ENCODE results near the gene ACADM. TPM values are rescaled to one million over a fixed set of nuclear protein-coding genes. Genes with fewer than 3 reads are reported as not detected.
"Not testable (repeated sequence)": the region's sequence is repeated elsewhere in the genome, so short reads cannot be mapped to it uniquely, and the experiment has no call there.

Gene ACADM
- total RNA-seq, 4 donors from 2014 or later = 59.4 to 191 (median 98.8) TPM

DNA sequence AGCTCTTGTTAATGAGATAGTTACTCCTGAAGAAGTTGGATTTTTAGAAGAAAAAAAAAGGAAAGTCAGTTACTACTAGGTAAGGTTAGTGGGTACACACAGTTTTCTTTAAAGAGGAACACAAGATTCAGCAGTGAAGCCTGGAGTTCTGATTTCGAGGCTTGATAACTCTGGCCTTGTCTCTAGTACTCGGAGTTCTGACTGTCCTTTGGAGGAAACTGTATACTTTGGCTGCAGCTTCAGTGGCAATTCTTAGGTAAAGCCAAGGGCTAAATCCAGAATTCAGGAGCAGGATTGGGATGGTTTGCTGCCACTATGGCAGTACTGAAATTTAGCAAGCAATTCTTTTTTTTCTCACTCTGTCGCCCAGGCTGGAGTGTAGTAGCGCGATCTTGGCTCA is 9.2 kb downstream of the ACADM start:
- Histone ChIP-seq H3K27me3 (no peaks in the 10 kb centered on the region), H3K4me1 (no peaks in the 10 kb centered on the region), H3K36me3 (peaks cover 0 to 52% (median 0%) of the 10 kb centered on the region in 3 donors), H3K9me3 (no peaks in the 10 kb centered on the region), H3K27ac (no peak overlapping the region), H3K4me3 (no peak overlapping the region)
- no peak for DNase-seq
- TF ChIP-seq POLR2A (IDR thresholded peaks at IDR 0.05) = no peak

DNA sequence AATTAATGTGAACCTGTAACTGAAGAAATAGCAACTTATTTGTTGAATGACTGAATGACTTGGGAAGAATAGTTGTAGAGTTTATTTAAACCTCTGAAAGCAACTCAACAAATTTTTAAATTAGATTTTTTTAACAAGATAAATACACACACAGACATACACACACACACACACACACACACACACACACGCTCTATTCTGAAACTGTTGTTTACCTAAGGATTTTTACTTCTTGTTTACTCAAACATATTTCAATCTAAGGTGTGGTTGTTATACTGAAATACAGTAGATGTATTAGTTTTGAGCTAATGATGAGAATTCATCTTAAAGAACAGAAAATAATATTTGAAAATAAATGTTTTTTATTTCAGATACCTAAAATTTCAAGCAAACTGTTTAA is 11.5 kb downstream of the ACADM start:
- Histone ChIP-seq H3K9me3 (no peaks in the 10 kb centered on the region), H3K4me3 (no peak overlapping the region), H3K4me1 (no peaks in the 10 kb centered on the region), H3K27ac (no peak overlapping the region), H3K27me3 (no peaks in the 10 kb centered on the region), H3K36me3 (peaks cover 0 to 72% (median 0%) of the 10 kb centered on the region in 3 donors)
- no peak for DNase-seq
- TF ChIP-seq, protein P1, sequence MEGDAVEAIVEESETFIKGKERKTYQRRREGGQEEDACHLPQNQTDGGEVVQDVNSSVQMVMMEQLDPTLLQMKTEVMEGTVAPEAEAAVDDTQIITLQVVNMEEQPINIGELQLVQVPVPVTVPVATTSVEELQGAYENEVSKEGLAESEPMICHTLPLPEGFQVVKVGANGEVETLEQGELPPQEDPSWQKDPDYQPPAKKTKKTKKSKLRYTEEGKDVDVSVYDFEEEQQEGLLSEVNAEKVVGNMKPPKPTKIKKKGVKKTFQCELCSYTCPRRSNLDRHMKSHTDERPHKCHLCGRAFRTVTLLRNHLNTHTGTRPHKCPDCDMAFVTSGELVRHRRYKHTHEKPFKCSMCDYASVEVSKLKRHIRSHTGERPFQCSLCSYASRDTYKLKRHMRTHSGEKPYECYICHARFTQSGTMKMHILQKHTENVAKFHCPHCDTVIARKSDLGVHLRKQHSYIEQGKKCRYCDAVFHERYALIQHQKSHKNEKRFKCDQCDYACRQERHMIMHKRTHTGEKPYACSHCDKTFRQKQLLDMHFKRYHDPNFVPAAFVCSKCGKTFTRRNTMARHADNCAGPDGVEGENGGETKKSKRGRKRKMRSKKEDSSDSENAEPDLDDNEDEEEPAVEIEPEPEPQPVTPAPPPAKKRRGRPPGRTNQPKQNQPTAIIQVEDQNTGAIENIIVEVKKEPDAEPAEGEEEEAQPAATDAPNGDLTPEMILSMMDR (IDR thresholded peaks at IDR 0.05) = no peak
- TF ChIP-seq POLR2A (IDR thresholded peaks at IDR 0.05) = no peak

GRCh38 chr1:75742047-75742625 is 17.6 kb downstream of the ACADM start:
- Histone ChIP-seq H3K4me3 (no peak overlapping the region), H3K4me1 (no peaks in the 10 kb centered on the region), H3K27me3 (no peaks in the 10 kb centered on the region), H3K27ac (no peak overlapping the region), H3K36me3 (peaks cover 0 to 67% (median 0%) of the 10 kb centered on the region in 3 donors), H3K9me3 (no peaks in the 10 kb centered on the region)
- TF ChIP-seq POLR2A (IDR thresholded peaks at IDR 0.05) = no peak
- TF ChIP-seq, protein P1 (IDR thresholded peaks at IDR 0.05) = no peak
- DNase-seq = no peak

GRCh38 chr1:75745276-75745675 is 20.8 kb downstream of the ACADM start:
- DNase-seq = no peak
- H3K4me1 ChIP-seq = no peaks in the 10 kb centered on the region
- H3K27me3 ChIP-seq = no peaks in the 10 kb centered on the region
- no peak for TF ChIP-seq POLR2A (IDR thresholded peaks at IDR 0.05)
- TF ChIP-seq, protein P1 (IDR thresholded peaks at IDR 0.05) = no peak
- H3K27ac ChIP-seq = no peak overlapping the region
- no peaks in the 10 kb centered on the region for H3K9me3 ChIP-seq
- no peak overlapping the region for H3K4me3 ChIP-seq
- H3K36me3 ChIP-seq = peaks cover 0 to 43% (median 0%) of the 10 kb centered on the region in 3 donors

DNA sequence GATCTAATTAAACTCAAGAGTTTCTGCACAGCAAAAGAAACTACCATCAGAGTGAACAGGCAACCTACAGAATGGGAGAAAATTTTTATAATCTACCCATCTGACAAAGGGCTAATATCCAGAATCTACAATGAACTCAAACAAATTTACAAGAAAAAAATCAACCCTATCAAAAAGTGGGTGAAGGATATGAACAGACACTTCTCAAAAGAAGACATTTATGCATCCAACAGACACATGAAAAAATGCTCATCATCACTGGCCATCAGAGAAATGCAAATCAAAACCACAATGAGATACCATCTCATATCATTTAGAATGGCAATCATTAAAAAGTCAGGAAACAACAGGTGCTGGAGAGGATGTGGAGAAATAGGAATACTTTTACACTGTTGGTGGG is 32.7 kb downstream of the ACADM start:
- not testable (repeated sequence) for H3K27ac ChIP-seq, DNase-seq, H3K4me1 ChIP-seq, H3K9me3 ChIP-seq, H3K27me3 ChIP-seq, H3K4me3 ChIP-seq
- H3K36me3 ChIP-seq = peaks cover 0 to 35% (median 0%) of the 10 kb centered on the region in 3 donors

DNA sequence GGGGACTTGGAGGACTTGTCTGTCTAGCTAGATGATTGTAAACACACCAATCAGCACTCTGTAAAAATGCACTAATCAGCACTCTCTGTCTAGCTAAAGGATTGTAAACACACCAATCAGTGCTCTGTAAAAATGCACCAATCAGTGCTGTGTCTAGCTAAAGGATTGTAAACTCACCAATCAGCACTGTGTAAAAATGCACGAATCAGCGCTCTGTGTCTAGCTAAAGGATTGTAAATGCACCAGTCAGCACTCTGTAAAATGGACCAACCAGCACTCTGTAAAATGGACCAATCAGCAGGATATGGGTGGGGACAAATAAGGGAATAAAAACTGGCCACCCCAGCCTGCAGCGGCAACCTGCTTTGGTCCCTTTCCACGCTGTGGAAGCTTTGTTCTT is 34.0 kb downstream of the ACADM start:
- H3K4me1 ChIP-seq, H3K27me3 ChIP-seq, H3K4me3 ChIP-seq, H3K9me3 ChIP-seq, H3K27ac ChIP-seq, DNase-seq: not testable (repeated sequence)
- peaks cover 0 to 30% (median 0%) of the 10 kb centered on the region in 3 donors for H3K36me3 ChIP-seq

DNA sequence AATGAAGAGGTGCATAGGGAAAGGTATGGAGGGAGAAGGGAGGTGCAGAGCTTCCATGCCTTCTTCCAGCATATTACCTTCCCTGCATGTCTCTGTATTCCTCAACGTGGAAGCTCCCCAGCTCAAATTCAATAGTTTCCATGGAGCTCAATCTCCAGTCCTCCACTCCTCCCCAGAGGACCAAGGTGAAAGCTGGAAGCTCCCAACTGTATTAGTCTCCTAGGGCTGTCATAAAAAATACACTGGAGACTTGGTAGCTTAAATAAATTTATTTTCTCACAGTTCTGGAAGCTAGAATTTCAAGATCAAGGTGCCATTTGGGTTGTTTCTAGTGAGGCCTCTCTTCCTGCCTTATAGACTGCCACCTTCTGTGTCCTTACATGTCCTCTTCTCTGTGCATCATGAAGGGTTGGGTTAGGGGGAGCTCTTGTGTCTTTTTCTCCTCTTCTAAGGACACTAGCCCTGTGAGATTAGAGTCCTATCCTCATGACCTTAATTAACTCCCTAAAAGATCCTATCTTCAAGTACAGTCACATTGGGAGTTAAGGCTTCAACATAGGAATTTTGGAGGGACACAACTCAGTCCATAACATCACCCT is 39.6 kb downstream of the ACADM start:
- Histone ChIP-seq H3K4me3 (no peak overlapping the region), H3K4me1 (no peaks in the 10 kb centered on the region), H3K36me3 (peaks cover 0 to 8% (median 0%) of the 10 kb centered on the region in 3 donors), H3K9me3 (no peaks in the 10 kb centered on the region), H3K27ac (no peak overlapping the region), H3K27me3 (no peaks in the 10 kb centered on the region)
- no peak for DNase-seq
- no peak for TF ChIP-seq POLR2A (IDR thresholded peaks at IDR 0.05)
- TF ChIP-seq, protein P1 (IDR thresholded peaks at IDR 0.05) = no peak
